Activated gamma-delta T cell treated with Interleukin-2 at 50 U/mL for 16 hours (primary cell): ENCODE data around the gene ARRB2.
"Not testable (repeated sequence)": the region's sequence is repeated elsewhere in the genome, so short reads cannot be mapped to it uniquely, and the experiment has no call there.

Experiments
- DNase-seq: peaks from one replicate; pipeline ENCODE4 v3.0.0-alpha.2; 2020

The ARRB2 gene

GRCh38 chr17:4709794-4710692 lies at the start of gene ARRB2:
ARRB2 (plus strand) TSS chr17:4710632; CDS start chr17:4710722, 90 bp downstream.
- peak; percentile 99 for DNase-seq

GRCh38 chr17:4663711-4664110 lies 46.7 kb upstream of the ARRB2 start:
- no peak for DNase-seq

- no peak for DNase-seq
These were observed 46.2 kb upstream of the ARRB2 start for GRCh38 chr17:4664230-4664629.

- no peak for DNase-seq
These were observed 45.4 kb upstream of the ARRB2 start for GRCh38 chr17:4665027-4665426.

- DNase-seq, result no peak
These were observed 44.1 kb upstream of the ARRB2 start for GRCh38 chr17:4666296-4666695.

GRCh38 chr17:4667166-4667565 lies 43.3 kb upstream of the ARRB2 start:
- no peak for DNase-seq

GRCh38 chr17:4672055-4672630 lies 38.3 kb upstream of the ARRB2 start:
- DNase-seq, result no peak

- no peak for DNase-seq
These were observed 37.7 kb upstream of the ARRB2 start for GRCh38 chr17:4672751-4673150.

- DNase-seq, result no peak
These were observed 37.3 kb upstream of the ARRB2 start for GRCh38 chr17:4673169-4673568.

- no peak for DNase-seq
These were observed 36.3 kb upstream of the ARRB2 start for GRCh38 chr17:4673986-4674684.

- DNase-seq, result no peak
These were observed 35.8 kb upstream of the ARRB2 start for GRCh38 chr17:4674685-4674998.

GRCh38 chr17:4675791-4676190 lies 34.6 kb upstream of the ARRB2 start:
- DNase-seq, result no peak

- DNase-seq, result no peak
These were observed 33.6 kb upstream of the ARRB2 start for GRCh38 chr17:4676791-4677190.

GRCh38 chr17:4678448-4679026 lies 31.9 kb upstream of the ARRB2 start:
- DNase-seq, result no peak

GRCh38 chr17:4679658-4680057 lies 30.8 kb upstream of the ARRB2 start:
- no peak for DNase-seq

GRCh38 chr17:4683739-4684138 lies 26.7 kb upstream of the ARRB2 start:
- DNase-seq, result not testable (repeated sequence)

GRCh38 chr17:4689872-4690271 lies 20.6 kb upstream of the ARRB2 start:
- not testable (repeated sequence) for DNase-seq

- DNase-seq, result no peak
These were observed 19.7 kb upstream of the ARRB2 start for GRCh38 chr17:4690745-4691144.

GRCh38 chr17:4691686-4692085 lies 18.7 kb upstream of the ARRB2 start:
- DNase-seq, result no peak

- no peak for DNase-seq
These were observed 17.0 kb upstream of the ARRB2 start for GRCh38 chr17:4693416-4693815.

GRCh38 chr17:4696437-4696805 lies 14.0 kb upstream of the ARRB2 start:
- no peak for DNase-seq

GRCh38 chr17:4699401-4700056 lies 10.9 kb upstream of the ARRB2 start:
- DNase-seq, result not testable (repeated sequence)

- no peak for DNase-seq
These were observed 9.3 kb upstream of the ARRB2 start for GRCh38 chr17:4701116-4701515.
